Thyroid gland (tissue), 4 donors: ENCODE measurements around the gene SETD1B.

Experiments
- POLR2A ChIP-seq, 2 donors: fragments of 450-650 bp; IDR thresholded peaks; one replicate each; pipeline ENCODE4 v1.6.1; 2017; ENCODE audit warnings: antibody characterized with exemption in 2 of 2, mild to moderate bottlenecking in 2 of 2, moderate library complexity in 1 of 2
- TF ChIP-seq, protein P1 (sequence below), 6 experiments: fragments of 200-600 bp in 3 of 6; fragments of 450-650 bp in 3 of 6; sonication (generic) in 3 of 6; IDR thresholded peaks; one replicate each; pipeline ENCODE4 v1.5.1; 2016 to 2019; ENCODE audit warnings: antibody characterized with exemption in 6 of 6, mild to moderate bottlenecking in 2 of 6, inconsistent platforms in 1 of 6, moderate library complexity in 1 of 6

DNA sequence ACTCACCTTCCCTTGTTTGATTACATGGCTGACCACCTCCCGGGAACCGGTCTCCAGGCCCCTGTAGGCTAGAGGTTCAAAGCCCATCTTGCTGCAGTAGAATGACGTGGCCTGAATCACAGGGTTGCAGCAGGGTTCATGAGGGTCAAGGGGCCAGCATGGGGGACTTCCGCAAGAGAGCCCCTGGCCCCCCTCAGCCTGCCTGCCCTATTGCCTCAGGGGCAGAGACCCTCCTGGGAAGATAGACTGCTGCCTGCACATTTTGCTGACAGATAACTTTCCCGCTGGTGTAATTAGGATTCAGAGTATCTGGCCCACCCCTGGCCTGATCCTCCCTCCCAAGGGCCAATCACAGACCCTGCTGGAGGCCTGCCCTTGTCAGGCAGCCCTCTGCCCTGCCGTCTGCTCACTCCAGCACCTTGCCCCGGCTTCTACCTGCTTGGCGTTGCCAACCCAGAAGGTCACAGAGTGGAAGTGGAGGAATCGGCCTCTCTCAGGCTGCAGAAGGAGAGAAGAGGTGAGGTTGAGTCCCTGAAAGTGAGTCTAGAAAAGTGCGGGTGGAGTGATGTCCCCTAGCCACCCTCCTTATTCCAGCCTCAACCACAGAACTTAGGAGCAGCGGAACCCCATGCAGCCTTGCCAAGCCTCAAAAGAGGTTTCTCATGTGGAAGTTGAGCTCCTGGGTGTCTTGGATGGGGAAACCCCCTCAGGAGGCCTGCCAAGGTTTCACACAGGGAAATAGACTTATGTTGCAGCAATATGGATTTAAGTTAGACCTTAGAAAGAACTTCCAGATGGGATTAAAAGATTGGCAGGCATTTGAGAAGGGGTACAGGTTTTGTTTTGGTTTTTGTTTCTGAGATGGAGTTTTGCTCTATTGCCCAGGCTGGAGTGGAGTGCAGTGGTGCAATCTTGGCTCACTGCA lies 53.8 kb downstream of the SETD1B start:
- no peak for TF ChIP-seq POLR2A (IDR thresholded peaks at IDR 0.05)
- TF ChIP-seq, protein P1, sequence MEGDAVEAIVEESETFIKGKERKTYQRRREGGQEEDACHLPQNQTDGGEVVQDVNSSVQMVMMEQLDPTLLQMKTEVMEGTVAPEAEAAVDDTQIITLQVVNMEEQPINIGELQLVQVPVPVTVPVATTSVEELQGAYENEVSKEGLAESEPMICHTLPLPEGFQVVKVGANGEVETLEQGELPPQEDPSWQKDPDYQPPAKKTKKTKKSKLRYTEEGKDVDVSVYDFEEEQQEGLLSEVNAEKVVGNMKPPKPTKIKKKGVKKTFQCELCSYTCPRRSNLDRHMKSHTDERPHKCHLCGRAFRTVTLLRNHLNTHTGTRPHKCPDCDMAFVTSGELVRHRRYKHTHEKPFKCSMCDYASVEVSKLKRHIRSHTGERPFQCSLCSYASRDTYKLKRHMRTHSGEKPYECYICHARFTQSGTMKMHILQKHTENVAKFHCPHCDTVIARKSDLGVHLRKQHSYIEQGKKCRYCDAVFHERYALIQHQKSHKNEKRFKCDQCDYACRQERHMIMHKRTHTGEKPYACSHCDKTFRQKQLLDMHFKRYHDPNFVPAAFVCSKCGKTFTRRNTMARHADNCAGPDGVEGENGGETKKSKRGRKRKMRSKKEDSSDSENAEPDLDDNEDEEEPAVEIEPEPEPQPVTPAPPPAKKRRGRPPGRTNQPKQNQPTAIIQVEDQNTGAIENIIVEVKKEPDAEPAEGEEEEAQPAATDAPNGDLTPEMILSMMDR (IDR thresholded peaks at IDR 0.05), result no peak
